Adrenal gland (tissue), 5 donors: ENCODE data around the gene TAMM41.

ENCODE experiments used
- CTCF ChIP-seq, 6 experiments: fragments of 450-650 bp in 4 of 6; fragments of 200-600 bp in 2 of 6; sonication (generic) in 1 of 6; IDR thresholded peaks; 1 replicate in 5 of 6; 2 replicates in 1 of 6; pipeline versions ENCODE4 v1.5.1 to v1.8.0; 2016 to 2021; ENCODE audit warnings: antibody characterized with exemption in 6 of 6, mild to moderate bottlenecking in 2 of 6, moderate library complexity in 1 of 6
- POLR2A ChIP-seq, 2 donors: fragments of 450-650 bp; IDR thresholded peaks; one replicate each; pipeline ENCODE4 v1.6.1; 2017; ENCODE audit warnings: antibody characterized with exemption in 2 of 2, mild to moderate bottlenecking in 2 of 2, moderate library complexity in 1 of 2
- donor health status: DM: no; HTN: no; CAD: no.

DNA sequence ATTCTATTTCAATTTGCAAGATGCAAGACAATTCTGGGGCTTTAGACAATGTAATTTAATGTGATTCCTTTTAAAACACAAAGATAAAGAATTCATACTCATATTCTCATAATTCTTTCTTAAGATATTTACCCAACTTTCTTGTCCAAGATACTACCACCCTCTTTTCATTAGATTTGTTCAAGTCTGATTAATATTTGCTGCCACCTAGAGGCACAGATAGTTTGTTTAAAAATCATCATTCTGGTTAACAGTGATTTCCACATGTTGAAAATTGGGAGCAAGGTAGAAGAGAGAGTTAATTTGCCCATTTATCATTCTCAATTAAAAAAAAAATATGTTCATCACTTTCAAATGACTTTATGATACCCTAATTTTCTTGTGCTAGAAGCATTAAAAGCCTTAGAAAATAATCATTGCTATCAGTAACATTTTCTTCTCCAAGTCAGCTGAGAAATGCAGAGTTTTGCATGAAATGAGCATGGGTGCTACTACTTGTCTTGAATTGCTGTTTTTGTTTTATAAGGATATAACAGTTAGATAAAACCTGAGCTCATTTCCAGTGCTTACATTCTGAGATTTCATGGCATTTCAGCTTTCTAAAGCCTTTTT is 11.6 kb downstream of the TAMM41 start:
- no peak for TF ChIP-seq POLR2A (IDR thresholded peaks at IDR 0.05)
- TF ChIP-seq CTCF (IDR thresholded peaks at IDR 0.05): peak; percentile 24 to 57 (median 42)
